ENCODE measurements around the gene NEMP1. TPM values are rescaled to one million over a fixed set of nuclear protein-coding genes. Genes with fewer than 3 reads are reported as not detected.

NEMP1 gene
- polyA plus RNA-seq, 1 donor from 2014 or later: 6.8 TPM

DNA sequence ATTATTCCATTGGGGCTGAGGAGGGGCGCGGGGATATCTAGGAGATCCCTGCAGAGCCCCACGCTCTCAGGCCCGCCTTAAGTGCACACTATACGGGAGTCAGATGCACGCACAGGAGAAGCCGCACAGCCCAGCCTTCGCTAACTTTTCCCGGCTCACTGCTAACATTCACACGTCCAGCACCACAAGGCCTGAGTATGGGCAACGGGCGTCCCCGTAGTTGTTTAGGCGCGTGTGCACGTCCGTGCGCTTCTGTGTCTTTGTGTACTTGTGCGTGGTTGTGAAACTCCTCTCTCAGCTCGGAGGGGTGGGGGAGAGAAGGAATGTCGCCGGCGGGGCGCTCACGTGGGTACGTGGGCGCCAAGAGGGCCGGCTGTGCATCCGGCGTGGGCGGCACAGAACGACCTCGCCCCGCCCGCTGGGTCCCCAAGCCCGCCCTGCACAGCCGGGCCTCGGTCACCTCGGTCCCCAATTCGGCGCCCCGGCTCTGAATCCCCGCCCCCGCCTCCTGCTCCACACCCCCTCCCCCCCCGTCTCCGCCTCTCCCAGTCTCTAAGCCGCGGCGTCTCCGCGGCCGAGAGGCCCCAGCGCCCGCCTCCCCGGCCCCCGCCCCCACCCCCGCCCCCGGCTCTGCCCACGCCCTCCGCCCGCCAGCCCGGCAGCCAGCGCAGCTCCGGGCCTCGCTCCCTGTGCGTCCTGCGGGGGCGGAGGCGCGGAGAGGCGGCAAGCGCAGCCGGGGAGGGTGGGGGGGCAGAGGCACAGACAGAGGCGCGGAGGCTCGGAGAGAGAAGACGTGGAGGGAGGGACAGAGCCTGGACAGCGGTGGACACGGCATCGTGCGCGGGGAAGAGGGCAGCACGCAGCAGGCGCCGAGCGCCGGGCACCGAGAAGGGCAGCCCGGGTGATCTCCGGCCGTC, 10.0 kb upstream of the NEMP1 start, which contains the start of gene NAB2:
Gene NAB2 (plus strand): TSS at position 761 of the 917 bp plus-strand sequence. CDS start 158 bp downstream, outside the sequence.
- peak within 1 kb of the TSS; percentile 73 for H2AFZ ChIP-seq (ENCODE audit: low read depth, low read length)
- H3K27ac ChIP-seq (ENCODE audit: low read length): peak within 1 kb of the TSS; percentile 44
- peak within 1 kb of the TSS; percentile 76 for H3K9ac ChIP-seq (ENCODE audit: low read length)
- H3K27me3 ChIP-seq (ENCODE audit: insufficient read depth, low read depth, low read length): peaks cover 12% of the 10 kb centered on the region
- H4K20me1 ChIP-seq (ENCODE audit: insufficient read depth): no peaks in the 10 kb centered on the region
- TF ChIP-seq SMC3 (conservative IDR thresholded peaks at IDR 0.05; ENCODE audit: poor library complexity): no peak
- TF ChIP-seq POLR2AphosphoS5 (IDR thresholded peaks at IDR 0.05): peak; percentile 33
- peaks cover 4% of the 10 kb centered on the region for H3F3A ChIP-seq (ENCODE audit: insufficient read depth, low read length, poor library complexity, severe bottlenecking)
- peak within 1 kb of the TSS; percentile 78 for H3K4me2 ChIP-seq (ENCODE audit: low read length)
- peak within 1 kb of the TSS; percentile 91 for H3K4me3 ChIP-seq (ENCODE audit: low read length)
- H3K36me3 ChIP-seq (ENCODE audit: insufficient read depth, low read length): no peaks in the 10 kb centered on the region
- no peaks in the 10 kb centered on the region for H3K9me3 ChIP-seq (ENCODE audit: low read length)
- no peaks in the 10 kb centered on the region for H3K9me2 ChIP-seq (ENCODE audit: insufficient read depth, low read length)
- peaks cover 17% of the 10 kb centered on the region for H3K79me2 ChIP-seq (replicated peaks; ENCODE audit: insufficient read depth, low read length)

DNA sequence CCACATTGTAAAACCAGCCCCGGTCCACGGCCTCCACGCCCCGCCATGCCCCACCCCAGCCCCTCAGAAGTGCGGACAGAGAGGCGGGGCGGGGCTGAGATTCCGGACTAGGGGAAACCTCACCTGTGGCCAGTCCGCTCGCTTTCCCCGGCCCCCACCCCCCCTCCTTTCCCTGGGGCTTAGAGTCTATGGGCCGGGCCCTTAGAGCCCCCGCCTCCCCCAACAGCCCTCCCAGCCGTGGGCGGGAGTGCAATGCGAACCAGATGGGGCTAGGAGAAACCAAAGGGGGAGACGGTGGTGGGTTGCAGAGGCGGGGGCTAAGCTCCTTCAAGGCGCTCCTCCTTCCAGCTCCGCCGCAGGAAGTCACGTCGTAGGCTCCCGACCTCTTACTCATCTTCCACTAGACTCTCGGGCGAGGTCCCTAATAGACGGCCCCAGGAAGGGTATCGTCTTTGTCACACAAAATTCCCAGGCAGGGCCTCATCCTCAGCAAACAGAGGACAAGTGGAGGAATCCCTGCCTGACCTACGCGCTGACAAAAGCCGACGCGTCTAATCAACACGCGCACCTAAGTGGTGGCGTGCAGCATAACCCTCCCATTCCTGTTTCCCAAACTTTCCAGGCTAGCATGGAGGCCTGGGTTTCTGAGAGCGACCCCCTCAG, 9.2 kb upstream of the NEMP1 start:
- no peak overlapping the region for H3K4me2 ChIP-seq (ENCODE audit: low read length)
- H3K9me3 ChIP-seq (ENCODE audit: low read length): no peaks in the 10 kb centered on the region
- peak overlapping the region; percentile 26 for H3K27ac ChIP-seq (ENCODE audit: low read length)
- H3F3A ChIP-seq (ENCODE audit: insufficient read depth, low read length, poor library complexity, severe bottlenecking): peaks cover 4% of the 10 kb centered on the region
- H2AFZ ChIP-seq (ENCODE audit: low read depth, low read length): no peak overlapping the region
- H3K9ac ChIP-seq (ENCODE audit: low read length): peak overlapping the region; percentile 62
- H3K27me3 ChIP-seq (ENCODE audit: insufficient read depth, low read depth, low read length): peaks cover 12% of the 10 kb centered on the region
- H3K4me3 ChIP-seq (ENCODE audit: low read length): peak overlapping the region; percentile 91
- no peaks in the 10 kb centered on the region for H3K36me3 ChIP-seq (ENCODE audit: insufficient read depth, low read length)
- H3K9me2 ChIP-seq (ENCODE audit: insufficient read depth, low read length): no peaks in the 10 kb centered on the region
- H3K79me2 ChIP-seq (replicated peaks; ENCODE audit: insufficient read depth, low read length): peaks cover 17% of the 10 kb centered on the region
- TF ChIP-seq TAF1 (IDR thresholded peaks at IDR 0.05; ENCODE audit: low read depth) (no peak), EP300 (conservative IDR thresholded peaks at IDR 0.05; ENCODE audit: poor library complexity, severe bottlenecking) (no peak), POLR2AphosphoS5 (IDR thresholded peaks at IDR 0.05) (no peak), RAD21 (conservative IDR thresholded peaks at IDR 0.05) (no peak), SMC3 (conservative IDR thresholded peaks at IDR 0.05; ENCODE audit: poor library complexity) (no peak), EZH2 (IDR thresholded peaks at IDR 0.05; ENCODE audit: borderline replicate concordance, insufficient read depth, low read length, poor library complexity, severe bottlenecking) (no peak), MXI1 (conservative IDR thresholded peaks at IDR 0.05; ENCODE audit: poor library complexity, severe bottlenecking) (no peak)
- TF ChIP-seq, protein P1, sequence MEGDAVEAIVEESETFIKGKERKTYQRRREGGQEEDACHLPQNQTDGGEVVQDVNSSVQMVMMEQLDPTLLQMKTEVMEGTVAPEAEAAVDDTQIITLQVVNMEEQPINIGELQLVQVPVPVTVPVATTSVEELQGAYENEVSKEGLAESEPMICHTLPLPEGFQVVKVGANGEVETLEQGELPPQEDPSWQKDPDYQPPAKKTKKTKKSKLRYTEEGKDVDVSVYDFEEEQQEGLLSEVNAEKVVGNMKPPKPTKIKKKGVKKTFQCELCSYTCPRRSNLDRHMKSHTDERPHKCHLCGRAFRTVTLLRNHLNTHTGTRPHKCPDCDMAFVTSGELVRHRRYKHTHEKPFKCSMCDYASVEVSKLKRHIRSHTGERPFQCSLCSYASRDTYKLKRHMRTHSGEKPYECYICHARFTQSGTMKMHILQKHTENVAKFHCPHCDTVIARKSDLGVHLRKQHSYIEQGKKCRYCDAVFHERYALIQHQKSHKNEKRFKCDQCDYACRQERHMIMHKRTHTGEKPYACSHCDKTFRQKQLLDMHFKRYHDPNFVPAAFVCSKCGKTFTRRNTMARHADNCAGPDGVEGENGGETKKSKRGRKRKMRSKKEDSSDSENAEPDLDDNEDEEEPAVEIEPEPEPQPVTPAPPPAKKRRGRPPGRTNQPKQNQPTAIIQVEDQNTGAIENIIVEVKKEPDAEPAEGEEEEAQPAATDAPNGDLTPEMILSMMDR (IDR thresholded peaks at IDR 0.05; ENCODE audit: poor library complexity, severe bottlenecking): no peak
- TF ChIP-seq, protein P2, sequence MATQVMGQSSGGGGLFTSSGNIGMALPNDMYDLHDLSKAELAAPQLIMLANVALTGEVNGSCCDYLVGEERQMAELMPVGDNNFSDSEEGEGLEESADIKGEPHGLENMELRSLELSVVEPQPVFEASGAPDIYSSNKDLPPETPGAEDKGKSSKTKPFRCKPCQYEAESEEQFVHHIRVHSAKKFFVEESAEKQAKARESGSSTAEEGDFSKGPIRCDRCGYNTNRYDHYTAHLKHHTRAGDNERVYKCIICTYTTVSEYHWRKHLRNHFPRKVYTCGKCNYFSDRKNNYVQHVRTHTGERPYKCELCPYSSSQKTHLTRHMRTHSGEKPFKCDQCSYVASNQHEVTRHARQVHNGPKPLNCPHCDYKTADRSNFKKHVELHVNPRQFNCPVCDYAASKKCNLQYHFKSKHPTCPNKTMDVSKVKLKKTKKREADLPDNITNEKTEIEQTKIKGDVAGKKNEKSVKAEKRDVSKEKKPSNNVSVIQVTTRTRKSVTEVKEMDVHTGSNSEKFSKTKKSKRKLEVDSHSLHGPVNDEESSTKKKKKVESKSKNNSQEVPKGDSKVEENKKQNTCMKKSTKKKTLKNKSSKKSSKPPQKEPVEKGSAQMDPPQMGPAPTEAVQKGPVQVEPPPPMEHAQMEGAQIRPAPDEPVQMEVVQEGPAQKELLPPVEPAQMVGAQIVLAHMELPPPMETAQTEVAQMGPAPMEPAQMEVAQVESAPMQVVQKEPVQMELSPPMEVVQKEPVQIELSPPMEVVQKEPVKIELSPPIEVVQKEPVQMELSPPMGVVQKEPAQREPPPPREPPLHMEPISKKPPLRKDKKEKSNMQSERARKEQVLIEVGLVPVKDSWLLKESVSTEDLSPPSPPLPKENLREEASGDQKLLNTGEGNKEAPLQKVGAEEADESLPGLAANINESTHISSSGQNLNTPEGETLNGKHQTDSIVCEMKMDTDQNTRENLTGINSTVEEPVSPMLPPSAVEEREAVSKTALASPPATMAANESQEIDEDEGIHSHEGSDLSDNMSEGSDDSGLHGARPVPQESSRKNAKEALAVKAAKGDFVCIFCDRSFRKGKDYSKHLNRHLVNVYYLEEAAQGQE (IDR thresholded peaks at IDR 0.05; ENCODE audit: borderline replicate concordance): no peak
- H4K20me1 ChIP-seq (ENCODE audit: insufficient read depth): no peaks in the 10 kb centered on the region
